A673 (cell line): ENCODE results near the gene DOCK1.

Experiments
- CTCF ChIP-seq: fragments of 300-800, 200-600 bp; sonication (generic); conservative IDR thresholded peaks from 2 replicates; pipeline ENCODE4 v1.5.1; 2017; ENCODE audit warnings: low read depth, mild to moderate bottlenecking, antibody characterized with exemption, low read length, moderate library complexity, mixed read lengths
- EZH2 ChIP-seq: fragments of 200-600 bp; sonication (generic); IDR thresholded peaks from 2 replicates; pipeline ENCODE4 v1.6.1; 2017; ENCODE audit warnings: borderline replicate concordance, low read depth, mild to moderate bottlenecking, mixed read lengths, antibody characterized with exemption, low read length; ENCODE audit not compliant: poor library complexity, severe bottlenecking

- TF ChIP-seq CTCF (no peak), EZH2 (no peak)
These were observed 104.1 kb downstream of the DOCK1 start for GRCh38 chr10:127009366-127009765.
